GM20000 (cell line): Measurements from ENCODE around the gene KISS1R.

Experiments
- DNase-seq: peaks from one replicate; pipeline ENCODE4 v3.0.0; 2012; ENCODE audit warnings: low spot score
- TF ChIP-seq, protein P1 (sequence below): IDR thresholded peaks from 2 replicates; pipeline ENCODE4 v1.5.1; 2012; ENCODE audit warnings: mild to moderate bottlenecking, control low read depth; ENCODE audit errors: extremely low read depth, missing control alignments

The KISS1R gene

DNA sequence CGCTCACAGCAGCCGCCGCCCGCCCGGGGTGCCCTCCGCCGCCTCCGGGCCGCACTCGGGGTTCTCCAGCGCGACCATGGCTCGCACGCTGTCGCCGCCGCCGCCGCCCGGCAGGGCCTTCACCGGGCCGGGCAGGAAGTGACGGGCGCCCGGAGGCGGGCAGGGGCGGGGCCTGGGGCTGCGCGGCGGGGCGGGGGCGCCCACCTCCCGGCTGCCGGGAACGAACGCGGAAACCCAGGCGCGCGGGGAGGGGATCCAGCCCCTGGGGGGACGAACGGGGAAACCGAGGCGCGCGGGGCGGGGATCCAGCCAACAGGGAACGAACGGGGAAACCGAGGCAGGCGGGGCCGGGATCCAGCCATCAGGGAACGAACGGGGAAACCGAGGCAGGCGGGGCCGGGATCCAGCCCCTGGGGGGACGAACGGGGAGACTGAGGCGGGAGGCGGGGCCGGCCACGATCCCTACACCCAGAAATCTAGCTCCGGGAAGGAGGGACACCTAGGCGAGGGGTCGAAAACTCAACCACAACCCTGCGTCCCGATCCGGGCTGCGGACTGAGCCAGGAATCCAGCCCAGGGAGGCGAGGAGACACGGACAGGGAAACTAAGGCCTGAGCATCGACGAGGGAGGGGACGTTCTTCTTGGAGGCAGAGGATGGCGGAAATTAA lies 3.9 kb upstream of the KISS1R start, which contains the start of gene R3HDM4:
R3HDM4 (minus strand) TSS at position 140 of the 669 bp plus-strand sequence; CDS start at position 78, 62 bp downstream.
- TF ChIP-seq, protein P1, sequence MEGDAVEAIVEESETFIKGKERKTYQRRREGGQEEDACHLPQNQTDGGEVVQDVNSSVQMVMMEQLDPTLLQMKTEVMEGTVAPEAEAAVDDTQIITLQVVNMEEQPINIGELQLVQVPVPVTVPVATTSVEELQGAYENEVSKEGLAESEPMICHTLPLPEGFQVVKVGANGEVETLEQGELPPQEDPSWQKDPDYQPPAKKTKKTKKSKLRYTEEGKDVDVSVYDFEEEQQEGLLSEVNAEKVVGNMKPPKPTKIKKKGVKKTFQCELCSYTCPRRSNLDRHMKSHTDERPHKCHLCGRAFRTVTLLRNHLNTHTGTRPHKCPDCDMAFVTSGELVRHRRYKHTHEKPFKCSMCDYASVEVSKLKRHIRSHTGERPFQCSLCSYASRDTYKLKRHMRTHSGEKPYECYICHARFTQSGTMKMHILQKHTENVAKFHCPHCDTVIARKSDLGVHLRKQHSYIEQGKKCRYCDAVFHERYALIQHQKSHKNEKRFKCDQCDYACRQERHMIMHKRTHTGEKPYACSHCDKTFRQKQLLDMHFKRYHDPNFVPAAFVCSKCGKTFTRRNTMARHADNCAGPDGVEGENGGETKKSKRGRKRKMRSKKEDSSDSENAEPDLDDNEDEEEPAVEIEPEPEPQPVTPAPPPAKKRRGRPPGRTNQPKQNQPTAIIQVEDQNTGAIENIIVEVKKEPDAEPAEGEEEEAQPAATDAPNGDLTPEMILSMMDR: no peak
- DNase-seq: peak; percentile 98

GRCh38 chr19:916645-917322 lies 349 bp upstream of the KISS1R start:
- TF ChIP-seq, protein P1: no peak
- no peak for DNase-seq

- TF ChIP-seq, protein P1: no peak
- DNase-seq: no peak
Measured at GRCh38 chr19:918152-918437, 962 bp downstream of the KISS1R start.

- DNase-seq: no peak
- TF ChIP-seq, protein P1: no peak
Measured at GRCh38 chr19:918481-919198, 1.5 kb downstream of the KISS1R start.

GRCh38 chr19:919199-920050 lies 2.3 kb downstream of the KISS1R start:
- TF ChIP-seq, protein P1: no peak
- peak; percentile 62 for DNase-seq

GRCh38 chr19:920051-920864 lies 3.1 kb downstream of the KISS1R start:
- TF ChIP-seq, protein P1: no peak
- DNase-seq: peak; percentile 87
